HCT116 (cell line): ENCODE measurements around the gene DERL3. TPM values are rescaled to one million over a fixed set of nuclear protein-coding genes. Genes with fewer than 3 reads are reported as not detected.

Experiments
- ATAC-seq: fragments of 200-7000 bp; cut with Tn5 transposase; 2 replicates; pipeline ENCODE4 v1.9.1; 2020; ENCODE audit warnings: mild to moderate bottlenecking, moderate library complexity
- BruUV-seq: library from RNA; stranded (reverse); fragments of 400-500 nt; replicated peaks from 2 replicates; lab custom pipeline; 2021; lab: Mats Ljungman, UMichigan
- CTCF ChIA-PET: fragments of 300-600 bp; sonication (Branson Sonifier 250); formaldehyde crosslinking; loops from one replicate; lab custom pipeline; 2021; ENCODE audit warnings: antibody characterized with exemption; lab: Charles Lee
- POLR2A ChIA-PET: fragments of 300-600, 350-600 bp; sonication (Branson Sonifier 250); formaldehyde crosslinking; loops from one replicate; lab custom pipeline; 2021; ENCODE audit warnings: antibody characterized with exemption; lab: Charles Lee
- RAD21 ChIA-PET, 2 experiments: fragments of 300-600 bp; sonication (Branson Sonifier 250); formaldehyde crosslinking; loops; one replicate each; lab custom pipeline; 2023; ENCODE audit warnings: low total read pairs in 2 of 2; ENCODE audit not compliant: uncharacterized antibody in 2 of 2, unreplicated experiment in 2 of 2, low non-redundant PET in 1 of 2; lab: Charles Lee
- DNase-seq: peaks from one replicate; pipeline ENCODE4 v3.0.0-alpha.2; 2010; ENCODE audit warnings: low read depth, low spot score
- H2AFZ ChIP-seq: fragments of 200-600 bp; shearing (Covaris generic), sonication (generic); 2 replicates; pipeline ENCODE4 v1.6.1; 2017; ENCODE audit warnings: low read depth, mixed run types, mixed read lengths, antibody characterized with exemption, low read length; ENCODE audit not compliant: poor library complexity, severe bottlenecking
- H3K27ac ChIP-seq: 2 replicates; pipeline ENCODE4 v1.5.1; 2012; ENCODE audit warnings: low read depth, low read length
- H3K27me3 ChIP-seq: fragments of 200-600 bp; sonication (generic); 2 replicates; pipeline ENCODE4 v1.6.1; 2016; ENCODE audit warnings: mixed run types, low read length, mixed read lengths; ENCODE audit not compliant: insufficient read depth
- H3K36me3 ChIP-seq, 2 experiments: fragments of 200-500 bp in 1 of 2; fragments of 200-600 bp in 1 of 2; sonication (Bioruptor generic) in 1 of 2; sonication (generic) in 1 of 2; 2 replicates each; pipeline versions ENCODE4 v1.5.1 to v1.6.1; 2014 to 2016; ENCODE audit warnings: low read length in 2 of 2, inconsistent platforms in 1 of 2, mixed read lengths in 1 of 2, mixed run types in 1 of 2; ENCODE audit not compliant: insufficient read depth in 2 of 2, control insufficient read depth in 1 of 2
- H3K4me1 ChIP-seq, 2 experiments: fragments of 200-600 bp in 1 of 2; sonication (generic) in 1 of 2; 2 replicates each; pipeline versions ENCODE4 v1.5.1 to v1.6.1; 2012 to 2017; ENCODE audit warnings: low read length in 2 of 2, inconsistent platforms in 1 of 2, mild to moderate bottlenecking in 1 of 2, mixed read lengths in 1 of 2, mixed run types in 1 of 2, moderate library complexity in 1 of 2; ENCODE audit not compliant: insufficient read depth in 2 of 2, control insufficient read depth in 1 of 2
- H3K4me2 ChIP-seq: fragments of 200-600 bp; sonication (generic); 2 replicates; pipeline ENCODE4 v1.6.1; 2017; ENCODE audit warnings: mixed run types, low read length, mixed read lengths
- H3K4me3 ChIP-seq, 2 experiments: fragments of 200-600 bp in 1 of 2; sonication (generic) in 1 of 2; replicated peaks in 1 of 2; 2 replicates each; pipeline ENCODE4 v1.5.1; 2011 to 2016; ENCODE audit warnings: low read length in 2 of 2, control low read depth in 1 of 2, low read depth in 1 of 2, mild to moderate bottlenecking in 1 of 2, mixed read lengths in 1 of 2, mixed run types in 1 of 2
- H3K79me2 ChIP-seq: fragments of 200-600 bp; sonication (generic); 2 replicates; pipeline ENCODE4 v1.6.1; 2017; ENCODE audit warnings: mild to moderate bottlenecking, mixed run types, low read length, moderate library complexity, mixed read lengths; ENCODE audit not compliant: insufficient read depth
- H3K9ac ChIP-seq: fragments of 200-600 bp; sonication (generic); 2 replicates; pipeline ENCODE4 v1.6.1; 2016; ENCODE audit warnings: low read length, mixed read lengths
- H3K9me2 ChIP-seq: fragments of 200-600 bp; sonication (generic), shearing (Covaris generic); 2 replicates; pipeline ENCODE4 v1.6.1; 2017; ENCODE audit warnings: mixed run types, mild to moderate bottlenecking, moderate library complexity; ENCODE audit not compliant: insufficient read depth
- H3K9me3 ChIP-seq, 2 experiments: fragments of 200-500 bp in 1 of 2; fragments of 200-600 bp in 1 of 2; sonication (Bioruptor generic) in 1 of 2; sonication (generic) in 1 of 2; 2 replicates each; pipeline ENCODE4 v1.6.1; 2014 to 2017; ENCODE audit warnings: low read length in 2 of 2, mixed read lengths in 2 of 2, inconsistent platforms in 1 of 2, low read depth in 1 of 2, mild to moderate bottlenecking in 1 of 2, mixed run types in 1 of 2, moderate library complexity in 1 of 2; ENCODE audit not compliant: control insufficient read depth in 1 of 2, insufficient read depth in 1 of 2
- H4K20me1 ChIP-seq: fragments of 200-600 bp; sonication (generic), shearing (Covaris generic); 2 replicates; pipeline ENCODE4 v1.6.1; 2017; ENCODE audit warnings: mixed run types, mild to moderate bottlenecking, moderate library complexity; ENCODE audit not compliant: insufficient read depth
- CBX3 ChIP-seq: IDR thresholded peaks from 2 replicates; pipeline ENCODE4 v1.6.1; 2012; ENCODE audit warnings: low read depth
- CEBPB ChIP-seq: IDR thresholded peaks from 2 replicates; pipeline ENCODE4 v1.6.1; 2012; ENCODE audit warnings: low read depth
- ELF1 ChIP-seq: IDR thresholded peaks from 2 replicates; pipeline ENCODE4 v1.6.1; 2012; ENCODE audit warnings: low read depth, borderline replicate concordance
- EZH2 ChIP-seq: fragments of 200-600 bp; sonication (generic); IDR thresholded peaks from 2 replicates; pipeline ENCODE4 v1.6.1; 2017; ENCODE audit warnings: antibody characterized with exemption, mixed run types
- FOSL1 ChIP-seq: IDR thresholded peaks from 2 replicates; pipeline ENCODE4 v1.6.1; 2012; ENCODE audit warnings: low read depth
- JUND ChIP-seq: IDR thresholded peaks from 2 replicates; pipeline ENCODE4 v1.6.1; 2012
- MAX ChIP-seq: IDR thresholded peaks from 2 replicates; pipeline ENCODE4 v1.6.1; 2012
- POLR2A ChIP-seq: IDR thresholded peaks from 2 replicates; pipeline ENCODE4 v1.7.0; 2011; ENCODE audit warnings: borderline replicate concordance; ENCODE audit not compliant: insufficient read depth, insufficient read length; ENCODE audit errors: extremely low read depth
- POLR2AphosphoS5 ChIP-seq: IDR thresholded peaks from 2 replicates; pipeline ENCODE4 v1.6.1; 2011; ENCODE audit warnings: mild to moderate bottlenecking, low read depth, low read length, moderate library complexity
- RAD21 ChIP-seq: IDR thresholded peaks from 2 replicates; pipeline ENCODE4 v1.6.1; 2012; ENCODE audit warnings: low read depth, mild to moderate bottlenecking
- SP1 ChIP-seq: IDR thresholded peaks from 2 replicates; pipeline ENCODE4 v1.6.1; 2012; ENCODE audit warnings: low read depth
- SRF ChIP-seq: IDR thresholded peaks from 2 replicates; pipeline ENCODE4 v1.6.1; 2012; ENCODE audit warnings: low read depth
- YY1 ChIP-seq: IDR thresholded peaks from 2 replicates; pipeline ENCODE4 v1.6.1; 2011; ENCODE audit warnings: low read length, low read depth, moderate library complexity, mild to moderate bottlenecking; ENCODE audit not compliant: insufficient replicate concordance; ENCODE audit errors: extremely low read depth
- ZFX ChIP-seq: fragments of 450-650 bp; IDR thresholded peaks from 2 replicates; pipeline ENCODE4 v1.6.1; 2017
- intact Hi-C: fragments of 100-400 bp; cut with micrococcal nuclease; formaldehyde crosslinking; loops from 2 replicates; pipeline ENCODE4 v1.10.0; 2022
- total RNA-seq: library from RNA; stranded (reverse); gene quantifications from one replicate; pipeline ENCODE4 v1.2.1, GENCODE V29; 2021; ENCODE audit not compliant: unreplicated experiment
- TF ChIP-seq, protein P1 (sequence below), 3 experiments: fragments of 200-600 bp in 1 of 3; sonication (generic) in 1 of 3; IDR thresholded peaks in 2 of 3; conservative IDR thresholded peaks in 1 of 3; 2 replicates each; pipeline ENCODE4 v1.5.1; 2012 to 2017; ENCODE audit warnings: low read depth in 2 of 3, low read length in 2 of 3, antibody characterized with exemption in 1 of 3, borderline replicate concordance in 1 of 3, control low read depth in 1 of 3, mild to moderate bottlenecking in 1 of 3, mixed read lengths in 1 of 3, mixed run types in 1 of 3, moderate library complexity in 1 of 3; ENCODE audit not compliant: insufficient read depth in 1 of 3

Gene DERL3
- total RNA-seq, 1 experiment from 2014 or later: not detected

GRCh38 chr22:23883658-23884057, 44.9 kb upstream of the DERL3 start (continued):
- TF ChIP-seq, protein P1, sequence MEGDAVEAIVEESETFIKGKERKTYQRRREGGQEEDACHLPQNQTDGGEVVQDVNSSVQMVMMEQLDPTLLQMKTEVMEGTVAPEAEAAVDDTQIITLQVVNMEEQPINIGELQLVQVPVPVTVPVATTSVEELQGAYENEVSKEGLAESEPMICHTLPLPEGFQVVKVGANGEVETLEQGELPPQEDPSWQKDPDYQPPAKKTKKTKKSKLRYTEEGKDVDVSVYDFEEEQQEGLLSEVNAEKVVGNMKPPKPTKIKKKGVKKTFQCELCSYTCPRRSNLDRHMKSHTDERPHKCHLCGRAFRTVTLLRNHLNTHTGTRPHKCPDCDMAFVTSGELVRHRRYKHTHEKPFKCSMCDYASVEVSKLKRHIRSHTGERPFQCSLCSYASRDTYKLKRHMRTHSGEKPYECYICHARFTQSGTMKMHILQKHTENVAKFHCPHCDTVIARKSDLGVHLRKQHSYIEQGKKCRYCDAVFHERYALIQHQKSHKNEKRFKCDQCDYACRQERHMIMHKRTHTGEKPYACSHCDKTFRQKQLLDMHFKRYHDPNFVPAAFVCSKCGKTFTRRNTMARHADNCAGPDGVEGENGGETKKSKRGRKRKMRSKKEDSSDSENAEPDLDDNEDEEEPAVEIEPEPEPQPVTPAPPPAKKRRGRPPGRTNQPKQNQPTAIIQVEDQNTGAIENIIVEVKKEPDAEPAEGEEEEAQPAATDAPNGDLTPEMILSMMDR (IDR thresholded peaks at IDR 0.05 in 2 of 3, conservative IDR thresholded peaks at IDR 0.05 in 1 of 3; ENCODE audit: borderline replicate concordance in 1 of 3, insufficient read depth in 1 of 3, low read depth in 2 of 3, low read length in 2 of 3): no peak
- TF ChIP-seq YY1 (no peak), MAX (no peak), CEBPB (no peak), ELF1 (no peak), JUND (no peak), ZFX (no peak), FOSL1 (no peak), SRF (no peak), RAD21 (no peak), POLR2AphosphoS5 (no peak), EZH2 (no peak), CBX3 (no peak), POLR2A (no peak)

- no peak for DNase-seq
- ATAC-seq: no peak
- Histone ChIP-seq H3K27ac (no peak overlapping the region), H3K4me3 (no peak overlapping the region), H3K9me2 (no peaks in the 10 kb centered on the region), H4K20me1 (no peaks in the 10 kb centered on the region), H3K79me2 (no peaks in the 10 kb centered on the region), H3K9ac (no peak overlapping the region), H3K27me3 (no peaks in the 10 kb centered on the region), H3K9me3 (no peaks in the 10 kb centered on the region), H3K4me1 (no peaks in the 10 kb centered on the region), H3K4me2 (no peak overlapping the region), H3K36me3 (0 out of 4 replicates have a peak, but pooled peaks cover 0 to 3% of the 10 kb centered on the region in 2 experiments), H2AFZ (no peak overlapping the region)
- BruUV-seq: no TSS peak
- intact Hi-C loops: no loop called here
- no peak for TF ChIP-seq YY1
- TF ChIP-seq SP1: no peak
- TF ChIP-seq FOSL1: no peak
- TF ChIP-seq, protein P1 (IDR thresholded peaks at IDR 0.05 in 2 of 3, conservative IDR thresholded peaks at IDR 0.05 in 1 of 3; ENCODE audit: borderline replicate concordance in 1 of 3, insufficient read depth in 1 of 3, low read depth in 2 of 3, low read length in 2 of 3): no peak
- no peak for TF ChIP-seq EZH2
- TF ChIP-seq SRF: no peak
- ChIA-PET CTCF (no interaction called here), POLR2A (no interaction called here), RAD21 (no interaction called here)
Measured at GRCh38 chr22:23882370-23882769, 43.6 kb upstream of the DERL3 start.
